SK-N-SH (cell line): ENCODE results near the gene TNS4. TPM values are rescaled to one million over a fixed set of nuclear protein-coding genes. Genes with fewer than 3 reads are reported as not detected.

Experiments
- CTCF ChIA-PET: fragments of 300-600, 350-600 bp; formaldehyde crosslinking; extraction: SDS; loops from one replicate; lab custom pipeline; 2021; lab: Yijun Ruan, JAX
- POLR2A ChIA-PET: fragments of 350-600 bp; sonication (Branson Sonifier 250); formaldehyde crosslinking; extraction: SDS; loops from one replicate; lab custom pipeline; 2020; ENCODE audit warnings: antibody characterized with exemption, inconsistent platforms; lab: Yijun Ruan, JAX
- DNase-seq: peaks from one replicate; pipeline ENCODE4 v3.0.0; 2012
- H2AFZ ChIP-seq: fragments of 200-600 bp; sonication (generic); 2 replicates; pipeline ENCODE4 v1.8.1; 2016; ENCODE audit warnings: antibody characterized with exemption, mild to moderate bottlenecking, low read depth
- H3F3A ChIP-seq: fragments of 200-600 bp; sonication (generic); replicated peaks from 2 replicates; pipeline ENCODE3; 2016; ENCODE audit warnings: antibody characterized with exemption, mild to moderate bottlenecking; ENCODE audit not compliant: insufficient read depth
- H3K27ac ChIP-seq, 2 experiments: fragments of 200-500 bp in 1 of 2; fragments of 200-600 bp in 1 of 2; sonication (Bioruptor generic) in 1 of 2; sonication (generic), shearing (Covaris generic) in 1 of 2; 2 replicates each; pipeline versions ENCODE4 v1.5.1 to v1.6.1; 2014 to 2016; ENCODE audit warnings: low read depth in 2 of 2, inconsistent platforms in 1 of 2, low read length in 1 of 2, mild to moderate bottlenecking in 1 of 2, mixed read lengths in 1 of 2
- H3K27me3 ChIP-seq: fragments of 200-600 bp; sonication (generic), shearing (Covaris generic); 2 replicates; pipeline ENCODE4 v1.6.1; 2016; ENCODE audit warnings: mixed run types; ENCODE audit not compliant: insufficient read depth
- H3K36me3 ChIP-seq, 2 experiments: fragments of 200-500 bp in 1 of 2; fragments of 200-600 bp in 1 of 2; sonication (Bioruptor generic) in 1 of 2; sonication (generic) in 1 of 2; replicated peaks in 1 of 2; 2 replicates each; pipeline versions ENCODE3 to v1.5.1; 2014 to 2016; ENCODE audit warnings: low read length in 1 of 2, mild to moderate bottlenecking in 1 of 2; ENCODE audit not compliant: insufficient read depth in 2 of 2, control insufficient read depth in 1 of 2
- H3K4me1 ChIP-seq, 2 experiments: fragments of 200-500 bp in 1 of 2; fragments of 200-600 bp in 1 of 2; sonication (Bioruptor generic) in 1 of 2; sonication (generic), shearing (Covaris generic) in 1 of 2; 2 replicates each; pipeline versions ENCODE4 v1.5.1 to v1.6.1; 2014 to 2016; ENCODE audit warnings: low read depth in 1 of 2, low read length in 1 of 2, mixed run types in 1 of 2; ENCODE audit not compliant: insufficient read depth in 2 of 2, control insufficient read depth in 1 of 2
- H3K4me2 ChIP-seq: fragments of 200-600 bp; sonication (generic), shearing (Covaris generic); 2 replicates; pipeline ENCODE4 v1.6.1; 2017; ENCODE audit warnings: mixed run types
- H3K4me3 ChIP-seq, 2 experiments: fragments of 200-500 bp in 1 of 2; fragments of 200-600 bp in 1 of 2; sonication (Bioruptor generic) in 1 of 2; sonication (generic), shearing (Covaris generic) in 1 of 2; 2 replicates each; pipeline versions ENCODE4 v1.5.1 to v1.8.1; 2014 to 2016; ENCODE audit warnings: low read depth in 2 of 2, inconsistent platforms in 1 of 2, low read length in 1 of 2, mild to moderate bottlenecking in 1 of 2, mixed read lengths in 1 of 2, moderate library complexity in 1 of 2
- H3K79me2 ChIP-seq: fragments of 200-600 bp; sonication (generic); 2 replicates; pipeline ENCODE4 v1.8.1; 2017; ENCODE audit warnings: mild to moderate bottlenecking; ENCODE audit not compliant: insufficient read depth
- H3K9ac ChIP-seq: fragments of 200-600 bp; sonication (generic); 2 replicates; pipeline ENCODE4 v1.6.1; 2017; ENCODE audit warnings: mixed run types
- H3K9me2 ChIP-seq: fragments of 200-600 bp; sonication (generic); 2 replicates; pipeline ENCODE4 v1.6.1; 2017; ENCODE audit warnings: mixed run types
- H3K9me3 ChIP-seq: fragments of 200-600 bp; sonication (generic); 2 replicates; pipeline ENCODE4 v1.6.1; 2017; ENCODE audit warnings: mixed run types, mild to moderate bottlenecking, moderate library complexity
- H4K20me1 ChIP-seq: fragments of 200-600 bp; sonication (generic); 2 replicates; pipeline ENCODE4 v1.6.1; 2017; ENCODE audit warnings: mild to moderate bottlenecking, mixed run types; ENCODE audit not compliant: insufficient read depth
- CHD2 ChIP-seq: fragments of 150-350 bp; IDR thresholded peaks from 2 replicates; pipeline ENCODE4 v1.6.1; 2018; ENCODE audit warnings: low read length; ENCODE audit not compliant: partially characterized antibody
- ELF1 ChIP-seq: IDR thresholded peaks from 2 replicates; pipeline ENCODE4 v1.4.0; 2012
- EZH2phosphoT487 ChIP-seq: fragments of 200-600 bp; sonication (generic); IDR thresholded peaks from 2 replicates; pipeline ENCODE4 v1.6.1; 2017; ENCODE audit warnings: low read depth, mixed run types, mild to moderate bottlenecking, antibody characterized with exemption, moderate library complexity, borderline replicate concordance
- IRF3 ChIP-seq: fragments of 150-350 bp; IDR thresholded peaks from 2 replicates; pipeline ENCODE4 v1.6.1; 2016; ENCODE audit warnings: mild to moderate bottlenecking, low read depth, low read length
- JUND ChIP-seq: IDR thresholded peaks from 2 replicates; pipeline ENCODE4 v1.4.0; 2012
- MAX ChIP-seq: IDR thresholded peaks from 2 replicates; pipeline ENCODE4 v1.4.0; 2012; ENCODE audit warnings: low read depth
- RAD21 ChIP-seq: IDR thresholded peaks from 2 replicates; pipeline ENCODE4 v1.6.1; 2012; ENCODE audit warnings: mild to moderate bottlenecking, low read length
- REST ChIP-seq: IDR thresholded peaks from 2 replicates; pipeline ENCODE4 v1.6.1; 2012; ENCODE audit warnings: mild to moderate bottlenecking, low read depth, low read length, moderate library complexity
- SIN3A ChIP-seq: IDR thresholded peaks from 2 replicates; pipeline ENCODE4 v1.6.1; 2012; ENCODE audit warnings: low read depth, mild to moderate bottlenecking, low read length, moderate library complexity, borderline replicate concordance
- TEAD4 ChIP-seq: IDR thresholded peaks from 2 replicates; pipeline ENCODE4 v1.4.0; 2012; ENCODE audit warnings: mild to moderate bottlenecking, borderline replicate concordance; ENCODE audit not compliant: insufficient read depth
- YY1 ChIP-seq: IDR thresholded peaks from 2 replicates; pipeline ENCODE4 v1.4.0; 2012; ENCODE audit warnings: low read depth, mild to moderate bottlenecking
- ZBTB33 ChIP-seq: IDR thresholded peaks from 2 replicates; pipeline ENCODE4 v1.4.0; 2012; ENCODE audit warnings: low read depth, borderline replicate concordance
- WGBS: methylation state at CpG from one replicate; pipeline ENCODE4 v1.1.6; 2017; ENCODE audit warnings: low lambda C conversion rate; 5-methylcytosine and 5-hydroxymethylcytosine counted together
- polyA plus RNA-seq, 3 experiments: library from polyadenylated mRNA; depleted of rRNA; stranded (reverse); fragments of >200 nt; gene quantifications; 2 replicates each; pipeline ENCODE4 v1.2.3, GENCODE V29; 2012

Gene TNS4
- polyA plus RNA-seq, 1 of the 3 experiments (the other 2 are of a cell fraction), result not detected

- no peak overlapping the region for H2AFZ ChIP-seq
- no peak for TF ChIP-seq RAD21
- no peak for TF ChIP-seq SIN3A
- TF ChIP-seq ELF1, result no peak
- TF ChIP-seq ZBTB33, result no peak
- TF ChIP-seq EZH2phosphoT487, result no peak
- no peak for TF ChIP-seq REST
- no peak for TF ChIP-seq CHD2
- TF ChIP-seq IRF3, result no peak
- TF ChIP-seq JUND, result no peak
- no peak for TF ChIP-seq MAX
- TF ChIP-seq TEAD4, result no peak
- TF ChIP-seq YY1, result no peak
- TF ChIP-seq, all 33 proteins: peak for 0
These were observed 27.7 kb downstream of the TNS4 start for GRCh38 chr17:40473573-40474365.

More at GRCh38 chr17:40473573-40474365, 27.7 kb downstream of the TNS4 start:
- H3K9me3 ChIP-seq, result no peaks in the 10 kb centered on the region
- H3K27me3 ChIP-seq, result no peaks in the 10 kb centered on the region
- no peak for DNase-seq
- H3K79me2 ChIP-seq, result no peaks in the 10 kb centered on the region
- no peak overlapping the region for H3K4me2 ChIP-seq
- H4K20me1 ChIP-seq, result no peaks in the 10 kb centered on the region
- H3K9me2 ChIP-seq, result no peaks in the 10 kb centered on the region
- no peaks in the 10 kb centered on the region for H3K36me3 ChIP-seq
- no peak overlapping the region for H3K27ac ChIP-seq
- 90% methylated on average over 16 of the region's 16 CpGs for WGBS
- no peak overlapping the region for H3K9ac ChIP-seq
- H3K4me3 ChIP-seq, result no peak overlapping the region
- CTCF ChIA-PET, result interaction anchor here (3.8 to 9.6 kb wide), 4 partner anchors 24 to 85 kb away, joined by 85 to 253 read pairs (median 106); partner anchors contain the start of gene IGFBP4
- H3K4me1 ChIP-seq, result peaks cover 12 to 15% of the 10 kb centered on the region in 2 experiments; a peak in 3 of 4 replicates
- POLR2A ChIA-PET, result no interaction called here
- peaks cover 3% of the 10 kb centered on the region for H3F3A ChIP-seq
